ENCODE data around the gene CEP55. TPM values are rescaled to one million over a fixed set of nuclear protein-coding genes. Genes with fewer than 3 reads are reported as not detected.

The CEP55 gene
- total and polyA plus RNA-seq, 3 experiments from 2014 or later = 0.97 to 44.4 (median 41.2) TPM

- H3K4me3 ChIP-seq (ENCODE audit: low read length) = no peak overlapping the region
- peaks cover 7 to 8% (median 7%) of the 10 kb centered on the region in 3 donors for H3K4me1 Mint-ChIP-seq
- H3K36me3 Mint-ChIP-seq = no peaks in the 10 kb centered on the region
- no peak overlapping the region for H3K4me3 Mint-ChIP-seq
- no peak overlapping the region for H3K27ac ChIP-seq (ENCODE audit: low read depth, low read length)
- no peaks in the 10 kb centered on the region for H3K9me3 ChIP-seq (ENCODE audit: low read length)
- no peak for DNase-seq
- ChIA-PET POLR2A (no interaction called here), CTCF (no interaction called here)
- H3K27me3 ChIP-seq (ENCODE audit: insufficient read depth, low read length, poor library complexity, severe bottlenecking) = no peaks in the 10 kb centered on the region
- no peaks in the 10 kb centered on the region for H3K4me1 ChIP-seq (ENCODE audit: insufficient read depth, low read length)
- peaks cover 24 to 39% of the 10 kb centered on the region in 2 donors for H3K27me3 Mint-ChIP-seq
- no peaks in the 10 kb centered on the region for H3K9me3 Mint-ChIP-seq
- no peak overlapping the region for H3K27ac Mint-ChIP-seq
- no peaks in the 10 kb centered on the region for H3K36me3 ChIP-seq (ENCODE audit: insufficient read depth, low read length)
Observed at GRCh38 chr10:93573924-93574323, 77.5 kb downstream of the CEP55 start.

GRCh38 chr10:93576888-93577287 is 80.5 kb downstream of the CEP55 start:
- POLR2A ChIA-PET = no interaction called here
- H3K9me3 Mint-ChIP-seq = peaks cover 2 to 14% (median 8%) of the 10 kb centered on the region in 5 donors

GRCh38 chr10:93577565-93577964 is 81.2 kb downstream of the CEP55 start:
- Histone ChIP-seq H3K4me3 (ENCODE audit: low read length) (no peak overlapping the region), H3K9me3 (ENCODE audit: low read length) (no peaks in the 10 kb centered on the region), H3K36me3 (ENCODE audit: insufficient read depth, low read length) (no peaks in the 10 kb centered on the region), H3K4me1 (ENCODE audit: insufficient read depth, low read length) (no peaks in the 10 kb centered on the region), H3K27me3 (ENCODE audit: insufficient read depth, low read length, poor library complexity, severe bottlenecking) (no peaks in the 10 kb centered on the region), H3K27ac (ENCODE audit: low read depth, low read length) (no peak overlapping the region)
- DNase-seq = no peak
- Mint-ChIP-seq H3K4me3 (no peak overlapping the region), H3K27me3 (peaks cover 6 to 21% of the 10 kb centered on the region in 2 donors), H3K9me3 (peaks cover 2 to 14% (median 8%) of the 10 kb centered on the region in 5 donors), H3K36me3 (peaks cover 0 to 5% (median 0%) of the 10 kb centered on the region in 3 donors), H3K4me1 (peaks cover 7 to 8% (median 7%) of the 10 kb centered on the region in 3 donors), H3K27ac (no peak overlapping the region)
- ChIA-PET POLR2A (no interaction called here), CTCF (interaction anchor here (1.0 kb wide), 1 partner anchor 25 kb away, joined by 3 read pairs; no protein-coding TSS in a partner anchor)

More at GRCh38 chr10:93576888-93577287, 80.5 kb downstream of the CEP55 start:
- Histone ChIP-seq H3K27ac (ENCODE audit: low read depth, low read length) (no peak overlapping the region), H3K4me3 (ENCODE audit: low read length) (no peak overlapping the region), H3K4me1 (ENCODE audit: insufficient read depth, low read length) (no peaks in the 10 kb centered on the region), H3K36me3 (ENCODE audit: insufficient read depth, low read length) (no peaks in the 10 kb centered on the region), H3K27me3 (ENCODE audit: insufficient read depth, low read length, poor library complexity, severe bottlenecking) (no peaks in the 10 kb centered on the region), H3K9me3 (ENCODE audit: low read length) (no peaks in the 10 kb centered on the region)
- no peak for DNase-seq
- no peak overlapping the region for H3K4me3 Mint-ChIP-seq
- H3K36me3 Mint-ChIP-seq = peaks cover 0 to 5% (median 0%) of the 10 kb centered on the region in 3 donors
- CTCF ChIA-PET = no interaction called here
- no peak overlapping the region for H3K27ac Mint-ChIP-seq
- H3K4me1 Mint-ChIP-seq = peaks cover 7 to 8% (median 7%) of the 10 kb centered on the region in 3 donors
- peaks cover 10 to 28% of the 10 kb centered on the region in 2 donors for H3K27me3 Mint-ChIP-seq

Other genes starting within 250 kb of the CEP55 start
- gene MYOF, start 14.3 kb upstream of the CEP55 start, total RNA-seq = 10 to 100 TPM; 57.0 to 62.8 TPM
- not detected for gene MYOF, start 14.3 kb upstream of the CEP55 start, polyA plus RNA-seq
- gene FFAR4, start 70.1 kb downstream of the CEP55 start, total RNA-seq = not detected
- gene FFAR4, start 70.1 kb downstream of the CEP55 start, polyA plus RNA-seq = not detected
- gene RBP4, start 104.6 kb downstream of the CEP55 start, total RNA-seq = not detected
- not detected for gene RBP4, start 104.6 kb downstream of the CEP55 start, polyA plus RNA-seq
- not detected for gene PDE6C, start 115.9 kb downstream of the CEP55 start, total RNA-seq
- gene PDE6C, start 115.9 kb downstream of the CEP55 start, polyA plus RNA-seq = not detected
- gene FRA10AC1, start 206.0 kb downstream of the CEP55 start, total RNA-seq = 10 to 100 TPM in 1 of 2 experiments, 1 to 10 TPM in 1; 9.8 to 12.7 TPM
- 7.8 TPM for gene FRA10AC1, start 206.0 kb downstream of the CEP55 start, polyA plus RNA-seq

Measured in CD8-positive, alpha-beta memory T cell (primary cell).